Endodermal cell (in vitro differentiated cells): ENCODE measurements around the gene HMBS. TPM values are rescaled to one million over a fixed set of nuclear protein-coding genes. Genes with fewer than 3 reads are reported as not detected.

ENCODE experiments used
- DNase-seq: peaks from one replicate; pipeline ENCODE4 v3.0.0-alpha.2; 2017
- H3K27ac ChIP-seq: 2 replicates; pipeline ENCODE4 v1.5.1; 2013; ENCODE audit warnings: mild to moderate bottlenecking, low read depth, low read length, moderate library complexity
- H3K27me3 ChIP-seq: 2 replicates; pipeline ENCODE4 v1.6.1; 2013; ENCODE audit warnings: mild to moderate bottlenecking, low read length, moderate library complexity; ENCODE audit not compliant: insufficient read depth, control insufficient read depth, poor library complexity, severe bottlenecking
- H3K36me3 ChIP-seq: 2 replicates; pipeline ENCODE4 v1.7.0; 2013; ENCODE audit warnings: mild to moderate bottlenecking, low read length, moderate library complexity; ENCODE audit not compliant: control insufficient read depth, insufficient read depth
- H3K4me1 ChIP-seq: one replicate; pipeline ENCODE4 v1.7.0; 2013; ENCODE audit warnings: low read length; ENCODE audit not compliant: control insufficient read depth, insufficient read depth
- H3K4me3 ChIP-seq: 2 replicates; pipeline ENCODE4 v1.5.1; 2013; ENCODE audit warnings: mild to moderate bottlenecking, low read length, moderate library complexity
- H3K9ac ChIP-seq: 2 replicates; pipeline ENCODE4 v1.6.1; 2013; ENCODE audit warnings: mild to moderate bottlenecking, low read length, moderate library complexity; ENCODE audit not compliant: poor library complexity, severe bottlenecking; ENCODE audit errors: extremely low read depth
- H3K9me3 ChIP-seq: 2 replicates; pipeline ENCODE4 v1.6.1; 2013; ENCODE audit warnings: mild to moderate bottlenecking, low read length, moderate library complexity; ENCODE audit not compliant: control insufficient read depth
- H3K27ac Mint-ChIP-seq: 2 replicates; pipeline ENCODE4 v1.8.0; 2020; ENCODE audit warnings: mixed read lengths
- H3K27me3 Mint-ChIP-seq: 2 replicates; pipeline ENCODE4 v1.8.0; 2021; ENCODE audit warnings: mild to moderate bottlenecking, mixed read lengths; ENCODE audit not compliant: insufficient read depth
- H3K36me3 Mint-ChIP-seq: 2 replicates; pipeline ENCODE4 v1.8.0; 2020; ENCODE audit warnings: low read depth, mixed read lengths
- H3K4me1 Mint-ChIP-seq: 2 replicates; pipeline ENCODE4 v1.8.0; 2020; ENCODE audit warnings: mixed read lengths
- H3K4me3 Mint-ChIP-seq: 2 replicates; pipeline ENCODE4 v1.8.0; 2020; ENCODE audit warnings: mild to moderate bottlenecking, moderate library complexity, mixed read lengths
- H3K9me3 Mint-ChIP-seq: 2 replicates; pipeline ENCODE4 v1.8.0; 2020; ENCODE audit warnings: mild to moderate bottlenecking, mixed read lengths
- CTCF ChIP-seq: fragments of 200-600 bp; sonication (generic); conservative IDR thresholded peaks from 2 replicates; pipeline ENCODE4 v1.5.0; 2021; ENCODE audit warnings: antibody characterized with exemption, mild to moderate bottlenecking
- WGBS, 2 experiments: methylation state at CpG; one replicate each; pipeline versions ENCODE4 v1.1.5 to v1.1.7; 2013; ENCODE audit warnings: missing lambda C conversion rate in 2 of 2, mixed read lengths in 1 of 2; ENCODE audit not compliant: insufficient coverage in 1 of 2, insufficient read length in 1 of 2; 5-methylcytosine and 5-hydroxymethylcytosine counted together
- total RNA-seq, 2 donors: library from RNA; stranded (reverse); fragmentation: NEBNext Ultra II Directional in 1 of 2; extraction: Animal tissue kit (Norgen Biotek cat#: 25700) in 1 of 2; gene quantifications; 2 replicates in 1 of 2; 3 replicates in 1 of 2; pipeline ENCODE4 v1.2.1, GENCODE V29; 2021

HMBS gene
- total RNA-seq, 2 donors from 2014 or later = 45.9 to 54.8 TPM

- peaks cover 22% of the 10 kb centered on the region for H3K4me1 Mint-ChIP-seq
- peaks cover 21% of the 10 kb centered on the region for H3K27me3 Mint-ChIP-seq
- H3K9me3 Mint-ChIP-seq = no peaks in the 10 kb centered on the region
- peak within 1 kb of the TSS; percentile 58 for H3K27ac Mint-ChIP-seq
- DNase-seq = peak; percentile 94
- Histone ChIP-seq H3K27ac (no peak within 1 kb of the TSS), H3K4me3 (peak within 1 kb of the TSS; percentile 88), H3K36me3 (no peaks in the 10 kb centered on the region), H3K9ac (peak within 1 kb of the TSS; percentile 52), H3K27me3 (peaks cover 18% of the 10 kb centered on the region), H3K4me1 (peaks cover 4% of the 10 kb centered on the region), H3K9me3 (no peaks in the 10 kb centered on the region)
- 5 to 8% methylated on average over 10 to 47 of the region's 49 CpGs for WGBS, 2 experiments
- TF ChIP-seq CTCF = no peak
- peak within 1 kb of the TSS; percentile 62 for H3K4me3 Mint-ChIP-seq
- no peaks in the 10 kb centered on the region for H3K36me3 Mint-ChIP-seq
Measured at GRCh38 chr11:119106564-119107537, 22.2 kb downstream of the HMBS start, which contains the start of gene C2CD2L. Gene C2CD2L, plus strand, starts transcription at chr11:119107344. Its CDS starts 398 bp downstream, at chr11:119107742.

DNA sequence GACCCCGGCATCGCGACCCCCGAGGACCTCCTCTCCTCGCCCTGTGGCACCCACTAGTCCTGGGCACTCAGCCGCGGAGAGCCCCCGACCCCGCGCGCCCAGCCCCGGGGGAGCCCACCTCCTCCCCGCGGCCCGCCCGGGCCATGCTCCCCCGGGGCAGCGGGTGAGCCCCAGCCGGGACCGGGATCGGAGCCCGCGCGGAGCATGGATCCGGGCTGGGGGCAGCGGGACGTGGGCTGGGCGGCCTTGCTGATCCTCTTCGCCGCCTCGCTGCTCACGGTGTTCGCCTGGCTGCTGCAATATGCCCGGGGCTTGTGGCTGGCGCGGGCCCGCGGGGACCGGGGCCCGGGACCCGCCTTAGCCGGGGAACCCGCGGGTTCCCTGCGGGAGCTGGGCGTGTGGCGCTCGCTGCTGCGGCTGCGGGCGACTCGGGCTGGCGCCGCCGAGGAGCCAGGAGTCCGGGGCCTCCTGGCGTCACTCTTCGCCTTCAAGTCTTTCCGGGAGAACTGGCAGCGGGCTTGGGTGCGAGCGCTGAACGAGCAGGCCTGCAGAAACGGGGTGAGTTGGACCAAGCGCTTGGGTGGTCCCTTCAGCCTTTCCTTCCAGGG lies 23.0 kb downstream of the HMBS start:
- TF ChIP-seq CTCF = no peak
- Histone ChIP-seq H3K4me3 (peak overlapping the region; percentile 88), H3K9me3 (no peaks in the 10 kb centered on the region), H3K4me1 (peaks cover 4% of the 10 kb centered on the region), H3K9ac (peak overlapping the region; percentile 44), H3K27me3 (peaks cover 18% of the 10 kb centered on the region), H3K36me3 (no peaks in the 10 kb centered on the region), H3K27ac (no peak overlapping the region)
- WGBS, 2 experiments = 0 to 1% methylated on average over 13 to 65 of the region's 65 CpGs
- Mint-ChIP-seq H3K9me3 (no peaks in the 10 kb centered on the region), H3K27me3 (peaks cover 21% of the 10 kb centered on the region), H3K4me3 (peak overlapping the region; percentile 62), H3K27ac (no peak overlapping the region), H3K36me3 (no peaks in the 10 kb centered on the region), H3K4me1 (peaks cover 19% of the 10 kb centered on the region)
- DNase-seq = peak; percentile 66

GRCh38 chr11:119108146-119108856 lies 23.6 kb downstream of the HMBS start:
- H3K27ac Mint-ChIP-seq = no peak overlapping the region
- Histone ChIP-seq H3K27ac (no peak overlapping the region), H3K4me3 (peak overlapping the region; percentile 88), H3K36me3 (no peaks in the 10 kb centered on the region), H3K4me1 (peaks cover 4% of the 10 kb centered on the region), H3K9me3 (no peaks in the 10 kb centered on the region), H3K27me3 (peaks cover 18% of the 10 kb centered on the region), H3K9ac (peak overlapping the region; percentile 44)
- 32 to 33% methylated on average over 4 to 7 of the region's 8 CpGs for WGBS, 2 experiments
- no peaks in the 10 kb centered on the region for H3K36me3 Mint-ChIP-seq
- no peaks in the 10 kb centered on the region for H3K9me3 Mint-ChIP-seq
- DNase-seq = peak; percentile 72
- H3K27me3 Mint-ChIP-seq = peaks cover 21% of the 10 kb centered on the region
- H3K4me3 Mint-ChIP-seq = peak overlapping the region; percentile 62
- H3K4me1 Mint-ChIP-seq = peaks cover 18% of the 10 kb centered on the region
- TF ChIP-seq CTCF = no peak
